SK-N-SH (cell line): ENCODE data around the gene IQCE. TPM values are rescaled to one million over a fixed set of nuclear protein-coding genes. Genes with fewer than 3 reads are reported as not detected.

ENCODE experiments used
- CTCF ChIA-PET: fragments of 300-600, 350-600 bp; formaldehyde crosslinking; extraction: SDS; loops from one replicate; lab custom pipeline; 2021; lab: Yijun Ruan, JAX
- POLR2A ChIA-PET: fragments of 350-600 bp; sonication (Branson Sonifier 250); formaldehyde crosslinking; extraction: SDS; loops from one replicate; lab custom pipeline; 2020; ENCODE audit warnings: antibody characterized with exemption, inconsistent platforms; lab: Yijun Ruan, JAX
- DNase-seq: peaks from one replicate; pipeline ENCODE4 v3.0.0; 2012
- H2AFZ ChIP-seq: fragments of 200-600 bp; sonication (generic); 2 replicates; pipeline ENCODE4 v1.8.1; 2016; ENCODE audit warnings: antibody characterized with exemption, mild to moderate bottlenecking, low read depth
- H3F3A ChIP-seq: fragments of 200-600 bp; sonication (generic); replicated peaks from 2 replicates; pipeline ENCODE3; 2016; ENCODE audit warnings: antibody characterized with exemption, mild to moderate bottlenecking; ENCODE audit not compliant: insufficient read depth
- H3K27ac ChIP-seq, 2 experiments: fragments of 200-500 bp in 1 of 2; fragments of 200-600 bp in 1 of 2; sonication (Bioruptor generic) in 1 of 2; sonication (generic), shearing (Covaris generic) in 1 of 2; 2 replicates each; pipeline versions ENCODE4 v1.5.1 to v1.6.1; 2014 to 2016; ENCODE audit warnings: low read depth in 2 of 2, inconsistent platforms in 1 of 2, low read length in 1 of 2, mild to moderate bottlenecking in 1 of 2, mixed read lengths in 1 of 2
- H3K27me3 ChIP-seq: fragments of 200-600 bp; sonication (generic), shearing (Covaris generic); 2 replicates; pipeline ENCODE4 v1.6.1; 2016; ENCODE audit warnings: mixed run types; ENCODE audit not compliant: insufficient read depth
- H3K36me3 ChIP-seq, 2 experiments: fragments of 200-500 bp in 1 of 2; fragments of 200-600 bp in 1 of 2; sonication (Bioruptor generic) in 1 of 2; sonication (generic) in 1 of 2; replicated peaks in 1 of 2; 2 replicates each; pipeline versions ENCODE3 to v1.5.1; 2014 to 2016; ENCODE audit warnings: low read length in 1 of 2, mild to moderate bottlenecking in 1 of 2; ENCODE audit not compliant: insufficient read depth in 2 of 2, control insufficient read depth in 1 of 2
- H3K4me1 ChIP-seq, 2 experiments: fragments of 200-500 bp in 1 of 2; fragments of 200-600 bp in 1 of 2; sonication (Bioruptor generic) in 1 of 2; sonication (generic), shearing (Covaris generic) in 1 of 2; 2 replicates each; pipeline versions ENCODE4 v1.5.1 to v1.6.1; 2014 to 2016; ENCODE audit warnings: low read depth in 1 of 2, low read length in 1 of 2, mixed run types in 1 of 2; ENCODE audit not compliant: insufficient read depth in 2 of 2, control insufficient read depth in 1 of 2
- H3K4me2 ChIP-seq: fragments of 200-600 bp; sonication (generic), shearing (Covaris generic); 2 replicates; pipeline ENCODE4 v1.6.1; 2017; ENCODE audit warnings: mixed run types
- H3K4me3 ChIP-seq, 2 experiments: fragments of 200-500 bp in 1 of 2; fragments of 200-600 bp in 1 of 2; sonication (Bioruptor generic) in 1 of 2; sonication (generic), shearing (Covaris generic) in 1 of 2; 2 replicates each; pipeline versions ENCODE4 v1.5.1 to v1.8.1; 2014 to 2016; ENCODE audit warnings: low read depth in 2 of 2, inconsistent platforms in 1 of 2, low read length in 1 of 2, mild to moderate bottlenecking in 1 of 2, mixed read lengths in 1 of 2, moderate library complexity in 1 of 2
- H3K79me2 ChIP-seq: fragments of 200-600 bp; sonication (generic); 2 replicates; pipeline ENCODE4 v1.8.1; 2017; ENCODE audit warnings: mild to moderate bottlenecking; ENCODE audit not compliant: insufficient read depth
- H3K9ac ChIP-seq: fragments of 200-600 bp; sonication (generic); 2 replicates; pipeline ENCODE4 v1.6.1; 2017; ENCODE audit warnings: mixed run types
- H3K9me2 ChIP-seq: fragments of 200-600 bp; sonication (generic); 2 replicates; pipeline ENCODE4 v1.6.1; 2017; ENCODE audit warnings: mixed run types
- H3K9me3 ChIP-seq: fragments of 200-600 bp; sonication (generic); 2 replicates; pipeline ENCODE4 v1.6.1; 2017; ENCODE audit warnings: mixed run types, mild to moderate bottlenecking, moderate library complexity
- H4K20me1 ChIP-seq: fragments of 200-600 bp; sonication (generic); 2 replicates; pipeline ENCODE4 v1.6.1; 2017; ENCODE audit warnings: mild to moderate bottlenecking, mixed run types; ENCODE audit not compliant: insufficient read depth
- EP300 ChIP-seq, 2 experiments: IDR thresholded peaks; 2 replicates each; pipeline versions ENCODE4 v1.4.0 to v1.6.1; 2012; ENCODE audit warnings: borderline replicate concordance in 1 of 2, low read depth in 1 of 2, low read length in 1 of 2
- MAX ChIP-seq: IDR thresholded peaks from 2 replicates; pipeline ENCODE4 v1.4.0; 2012; ENCODE audit warnings: low read depth
- NFIC ChIP-seq: IDR thresholded peaks from 2 replicates; pipeline ENCODE4 v1.4.0; 2012; ENCODE audit warnings: borderline replicate concordance
- RCOR1 ChIP-seq: fragments of 150-350 bp; IDR thresholded peaks from 2 replicates; pipeline ENCODE4 v1.6.1; 2017; ENCODE audit warnings: antibody characterized with exemption, low read length
- SMC3 ChIP-seq: IDR thresholded peaks from 2 replicates; pipeline ENCODE4 v1.6.1; 2012; ENCODE audit warnings: low read depth, low read length, improper control_type of control experiment
- WGBS: methylation state at CpG from one replicate; pipeline ENCODE4 v1.1.6; 2017; ENCODE audit warnings: low lambda C conversion rate; 5-methylcytosine and 5-hydroxymethylcytosine counted together
- polyA plus RNA-seq, 3 experiments: library from polyadenylated mRNA; depleted of rRNA; stranded (reverse); fragments of >200 nt; gene quantifications; 2 replicates each; pipeline ENCODE4 v1.2.3, GENCODE V29; 2012
- TF ChIP-seq, protein P1 (sequence below): IDR thresholded peaks from 2 replicates; pipeline ENCODE4 v1.6.1; 2012; ENCODE audit warnings: mild to moderate bottlenecking, low read depth, low read length, moderate library complexity
- TF ChIP-seq, protein P2 (sequence below): IDR thresholded peaks from 2 replicates; pipeline ENCODE4 v1.4.0; 2012; ENCODE audit warnings: low read depth, borderline replicate concordance

Gene IQCE
- polyA plus RNA-seq, 1 of the 3 experiments (the other 2 are of a cell fraction) = 14.4 TPM

DNA sequence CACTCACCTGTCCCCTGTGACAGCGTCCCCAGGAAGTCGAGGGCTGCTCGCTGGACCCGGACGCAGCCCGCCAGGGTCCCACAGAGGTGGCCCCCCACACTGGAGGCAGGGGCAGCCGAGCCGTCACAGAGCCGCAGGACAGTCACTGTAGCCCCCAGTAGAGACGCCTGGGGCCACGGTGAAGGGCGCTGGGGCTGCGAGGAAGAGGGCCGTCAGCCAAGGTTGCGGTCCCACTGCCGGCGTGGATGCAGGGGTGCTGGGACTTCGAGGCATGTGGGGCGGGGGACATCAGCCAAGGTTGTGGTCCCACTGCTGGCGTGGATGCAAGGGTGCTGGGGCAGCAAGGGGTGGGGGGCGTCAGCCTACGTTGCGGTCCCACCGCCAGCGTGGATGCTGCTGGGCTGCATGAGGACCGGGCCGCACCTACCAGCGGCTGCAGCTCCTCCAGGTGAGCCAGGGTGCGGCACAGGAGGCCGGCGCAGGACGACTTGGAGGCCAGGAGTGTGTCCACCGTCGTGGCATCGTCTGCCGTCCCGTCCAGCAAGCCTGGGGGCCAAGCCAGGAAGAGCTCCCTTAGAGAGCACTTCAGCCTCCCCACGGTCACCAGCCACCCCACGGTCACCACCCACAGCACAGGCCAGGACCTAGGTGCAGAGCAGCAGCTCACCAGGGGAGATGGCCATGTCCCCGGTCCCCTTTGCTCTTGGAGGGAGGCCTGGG is 17.3 kb upstream of the IQCE start (continued):
- TF ChIP-seq, protein P1, sequence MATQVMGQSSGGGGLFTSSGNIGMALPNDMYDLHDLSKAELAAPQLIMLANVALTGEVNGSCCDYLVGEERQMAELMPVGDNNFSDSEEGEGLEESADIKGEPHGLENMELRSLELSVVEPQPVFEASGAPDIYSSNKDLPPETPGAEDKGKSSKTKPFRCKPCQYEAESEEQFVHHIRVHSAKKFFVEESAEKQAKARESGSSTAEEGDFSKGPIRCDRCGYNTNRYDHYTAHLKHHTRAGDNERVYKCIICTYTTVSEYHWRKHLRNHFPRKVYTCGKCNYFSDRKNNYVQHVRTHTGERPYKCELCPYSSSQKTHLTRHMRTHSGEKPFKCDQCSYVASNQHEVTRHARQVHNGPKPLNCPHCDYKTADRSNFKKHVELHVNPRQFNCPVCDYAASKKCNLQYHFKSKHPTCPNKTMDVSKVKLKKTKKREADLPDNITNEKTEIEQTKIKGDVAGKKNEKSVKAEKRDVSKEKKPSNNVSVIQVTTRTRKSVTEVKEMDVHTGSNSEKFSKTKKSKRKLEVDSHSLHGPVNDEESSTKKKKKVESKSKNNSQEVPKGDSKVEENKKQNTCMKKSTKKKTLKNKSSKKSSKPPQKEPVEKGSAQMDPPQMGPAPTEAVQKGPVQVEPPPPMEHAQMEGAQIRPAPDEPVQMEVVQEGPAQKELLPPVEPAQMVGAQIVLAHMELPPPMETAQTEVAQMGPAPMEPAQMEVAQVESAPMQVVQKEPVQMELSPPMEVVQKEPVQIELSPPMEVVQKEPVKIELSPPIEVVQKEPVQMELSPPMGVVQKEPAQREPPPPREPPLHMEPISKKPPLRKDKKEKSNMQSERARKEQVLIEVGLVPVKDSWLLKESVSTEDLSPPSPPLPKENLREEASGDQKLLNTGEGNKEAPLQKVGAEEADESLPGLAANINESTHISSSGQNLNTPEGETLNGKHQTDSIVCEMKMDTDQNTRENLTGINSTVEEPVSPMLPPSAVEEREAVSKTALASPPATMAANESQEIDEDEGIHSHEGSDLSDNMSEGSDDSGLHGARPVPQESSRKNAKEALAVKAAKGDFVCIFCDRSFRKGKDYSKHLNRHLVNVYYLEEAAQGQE = no peak
- no peak for TF ChIP-seq MAX

DNA sequence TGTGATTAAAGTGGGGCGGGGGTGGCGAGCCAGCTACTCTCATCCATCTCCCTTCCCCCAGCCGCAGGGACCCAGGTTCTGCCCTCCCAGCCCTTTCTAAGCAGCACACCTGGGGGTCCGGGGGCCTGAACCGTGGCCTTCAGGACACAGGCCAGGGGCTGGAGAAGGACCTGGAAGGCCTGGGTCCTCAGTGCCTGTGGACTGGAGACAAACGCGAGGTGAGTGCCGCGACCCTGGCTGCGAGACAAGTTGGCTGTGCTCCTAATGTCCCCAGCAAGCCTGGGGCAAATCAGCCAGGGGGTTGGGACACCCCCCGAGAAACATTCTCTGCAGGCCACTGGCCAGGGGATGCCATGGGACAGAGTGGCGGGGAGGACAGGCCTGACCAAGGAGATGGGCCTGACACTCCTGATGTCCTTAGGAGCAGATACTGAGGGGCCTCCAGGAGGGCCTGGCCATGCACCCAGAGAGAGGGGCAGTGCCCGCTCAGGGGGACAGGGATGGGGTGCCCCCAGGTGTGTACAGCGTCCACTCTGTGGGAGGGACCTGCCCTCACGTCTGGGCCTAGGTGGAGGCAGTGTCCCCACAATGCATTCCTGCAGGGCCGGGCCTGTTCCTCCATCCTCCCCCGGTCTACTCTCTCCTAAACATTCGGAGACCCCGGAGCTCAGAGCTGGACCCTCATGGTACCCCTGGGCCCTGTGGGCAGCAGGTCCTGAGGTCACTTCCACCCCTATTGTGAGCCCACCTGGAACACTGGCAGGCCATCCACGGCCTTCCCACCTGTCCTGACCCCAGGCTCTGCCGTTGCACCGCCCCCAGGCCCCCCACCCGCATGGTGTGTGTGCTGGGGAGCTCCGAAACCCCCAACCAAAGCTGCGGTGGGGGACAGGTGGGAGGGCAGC is 16.5 kb upstream of the IQCE start:
- Histone ChIP-seq H3K9ac (no peak overlapping the region), H3K9me3 (no peaks in the 10 kb centered on the region), H3F3A (peaks cover 3% of the 10 kb centered on the region), H4K20me1 (no peaks in the 10 kb centered on the region), H3K79me2 (no peaks in the 10 kb centered on the region), H3K4me3 (no peak overlapping the region), H3K9me2 (no peaks in the 10 kb centered on the region), H2AFZ (no peak overlapping the region), H3K4me2 (no peak overlapping the region), H3K36me3 (peaks cover 35 to 66% of the 10 kb centered on the region in 2 experiments), H3K27ac (no peak overlapping the region), H3K27me3 (no peaks in the 10 kb centered on the region), H3K4me1 (no peaks in the 10 kb centered on the region)
- ChIA-PET POLR2A (interaction anchor here (0.6 kb wide), 1 partner anchor 102 kb away, joined by 3 read pairs; no protein-coding TSS in a partner anchor), CTCF (interaction anchor here (0.6 to 0.8 kb wide), 2 partner anchors 34 to 66 kb away, joined by 3 read pairs; no protein-coding TSS in a partner anchor)
- peak; percentile 35 for DNase-seq
- WGBS = 93% methylated on average over 25 of the region's 25 CpGs
- TF ChIP-seq EP300 (IDR thresholded peaks at IDR 0.05; ENCODE audit: borderline replicate concordance in 1 of 2, low read depth in 1 of 2, low read length in 1 of 2) (no peak), SMC3 (no peak), RCOR1 (no peak), NFIC (no peak)
- TF ChIP-seq, protein P2, sequence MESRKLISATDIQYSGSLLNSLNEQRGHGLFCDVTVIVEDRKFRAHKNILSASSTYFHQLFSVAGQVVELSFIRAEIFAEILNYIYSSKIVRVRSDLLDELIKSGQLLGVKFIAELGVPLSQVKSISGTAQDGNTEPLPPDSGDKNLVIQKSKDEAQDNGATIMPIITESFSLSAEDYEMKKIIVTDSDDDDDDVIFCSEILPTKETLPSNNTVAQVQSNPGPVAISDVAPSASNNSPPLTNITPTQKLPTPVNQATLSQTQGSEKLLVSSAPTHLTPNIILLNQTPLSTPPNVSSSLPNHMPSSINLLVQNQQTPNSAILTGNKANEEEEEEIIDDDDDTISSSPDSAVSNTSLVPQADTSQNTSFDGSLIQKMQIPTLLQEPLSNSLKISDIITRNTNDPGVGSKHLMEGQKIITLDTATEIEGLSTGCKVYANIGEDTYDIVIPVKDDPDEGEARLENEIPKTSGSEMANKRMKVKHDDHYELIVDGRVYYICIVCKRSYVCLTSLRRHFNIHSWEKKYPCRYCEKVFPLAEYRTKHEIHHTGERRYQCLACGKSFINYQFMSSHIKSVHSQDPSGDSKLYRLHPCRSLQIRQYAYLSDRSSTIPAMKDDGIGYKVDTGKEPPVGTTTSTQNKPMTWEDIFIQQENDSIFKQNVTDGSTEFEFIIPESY = no peak
